WTC11 (cell line): Measurements from ENCODE around the gene MAOA. TPM values are rescaled to one million over a fixed set of nuclear protein-coding genes. Genes with fewer than 3 reads are reported as not detected.
A peak's percentile ranks its signal among the peaks of the same experiment; 100 is the strongest.

Experiments used
- ATAC-seq: fragments of 200-7000 bp; cut with Tn5 transposase; 2 replicates; pipeline ENCODE4 v1.10.0; 2021; ENCODE audit warnings: mild to moderate bottlenecking, moderate library complexity
- Bru-seq: library from RNA; stranded (reverse); fragments of 400-500 nt; gene quantifications from one replicate; lab custom pipeline; 2021; lab: Mats Ljungman, UMichigan
- CTCF ChIA-PET: fragments of 300-600 bp; sonication (Branson Sonifier 250); formaldehyde crosslinking; loops from one replicate; lab custom pipeline; 2021; ENCODE audit warnings: antibody characterized with exemption; lab: Charles Lee
- POLR2A ChIA-PET: fragments of 350-600 bp; sonication (Branson Sonifier 250); formaldehyde crosslinking; loops from one replicate; lab custom pipeline; 2021; ENCODE audit warnings: antibody characterized with exemption; lab: Charles Lee
- DNase-seq: peaks from one replicate; pipeline ENCODE4 v3.0.0; 2021; ENCODE audit warnings: low spot score
- H3K27ac Mint-ChIP-seq: 2 replicates; pipeline ENCODE4 v1.8.0; 2021; ENCODE audit warnings: mixed read lengths
- H3K27me3 Mint-ChIP-seq: 2 replicates; pipeline ENCODE4 v1.8.0; 2021; ENCODE audit warnings: low read depth, mild to moderate bottlenecking, moderate library complexity, mixed read lengths
- H3K36me3 Mint-ChIP-seq: 2 replicates; pipeline ENCODE4 v1.8.0; 2021; ENCODE audit warnings: mixed read lengths
- H3K4me1 Mint-ChIP-seq: 2 replicates; pipeline ENCODE4 v1.8.0; 2022; ENCODE audit warnings: mixed read lengths
- H3K4me3 Mint-ChIP-seq: 2 replicates; pipeline ENCODE4 v1.8.0; 2021; ENCODE audit warnings: mild to moderate bottlenecking, moderate library complexity, mixed read lengths
- H3K9me3 Mint-ChIP-seq: 2 replicates; pipeline ENCODE4 v1.8.0; 2021; ENCODE audit warnings: mixed read lengths
- ATF2 ChIP-seq: sonication (generic); formaldehyde crosslinking; IDR thresholded peaks from 2 replicates; pipeline ENCODE4 v1.8.1; 2022; ENCODE audit warnings: low read depth, missing genetic modification reagents, borderline replicate concordance
- CDX4 ChIP-seq: fragments of 250-450 bp; sonication (Bioruptor Pico); IDR thresholded peaks from 2 replicates; pipeline ENCODE4 v1.9.0; 2021; ENCODE audit warnings: moderate library complexity, mild to moderate bottlenecking, inconsistent platforms, borderline replicate concordance
- CTCF ChIP-seq: fragments of 200-600 bp; IDR thresholded peaks from 2 replicates; pipeline ENCODE4 v1.8.0; 2022; ENCODE audit warnings: antibody characterized with exemption
- GABPB1 ChIP-seq: sonication (generic); formaldehyde crosslinking; IDR thresholded peaks from 2 replicates; pipeline ENCODE4 v1.8.1; 2023; ENCODE audit warnings: mild to moderate bottlenecking, missing genetic modification reagents
- GTF2I ChIP-seq: fragments of 250-450 bp; sonication (Bioruptor Pico); conservative IDR thresholded peaks from 2 replicates; pipeline ENCODE4 v1.4.0; 2021; ENCODE audit warnings: mild to moderate bottlenecking
- HMGA2 ChIP-seq: fragments of 250-450 bp; sonication (Bioruptor Pico); IDR thresholded peaks from 2 replicates; pipeline ENCODE4 v1.4.0; 2021; ENCODE audit warnings: mild to moderate bottlenecking, moderate library complexity
- HMGXB4 ChIP-seq: sonication (generic); formaldehyde crosslinking; IDR thresholded peaks from 2 replicates; pipeline ENCODE4 v1.8.1; 2023; ENCODE audit warnings: mild to moderate bottlenecking, moderate library complexity, missing genetic modification reagents
- JUN ChIP-seq: sonication (generic); formaldehyde crosslinking; IDR thresholded peaks from 2 replicates; pipeline ENCODE4 v1.8.0; 2023; ENCODE audit warnings: mild to moderate bottlenecking, missing genetic modification reagents
- KAT7 ChIP-seq: sonication (generic); formaldehyde crosslinking; IDR thresholded peaks from 2 replicates; pipeline ENCODE4 v1.8.1; 2023; ENCODE audit warnings: missing genetic modification reagents, mild to moderate bottlenecking, borderline replicate concordance
- NR2C2 ChIP-seq: sonication (generic); formaldehyde crosslinking; IDR thresholded peaks from 2 replicates; pipeline ENCODE4 v1.8.0; 2022; ENCODE audit warnings: mild to moderate bottlenecking, missing genetic modification reagents
- PRDM15 ChIP-seq: sonication (generic); formaldehyde crosslinking; IDR thresholded peaks from 2 replicates; pipeline ENCODE4 v1.8.0; 2022; ENCODE audit warnings: missing genetic modification reagents
- PRRX2 ChIP-seq: fragments of 250-450 bp; sonication (Bioruptor Pico); IDR thresholded peaks from 2 replicates; pipeline ENCODE4 v1.8.0; 2021; ENCODE audit warnings: mild to moderate bottlenecking
- RORB ChIP-seq: fragments of 250-450 bp; sonication (Bioruptor Pico); IDR thresholded peaks from 2 replicates; pipeline ENCODE4 v1.9.0; 2021; ENCODE audit warnings: mild to moderate bottlenecking
- SOX15 ChIP-seq: fragments of 250-450 bp; sonication (Bioruptor Pico); IDR thresholded peaks from 2 replicates; pipeline ENCODE4 v1.9.0; 2021; ENCODE audit warnings: mild to moderate bottlenecking
- TEAD1 ChIP-seq: sonication (generic); formaldehyde crosslinking; IDR thresholded peaks from 2 replicates; pipeline ENCODE4 v1.8.0; 2022; ENCODE audit warnings: mild to moderate bottlenecking, missing genetic modification reagents
- USF2 ChIP-seq: sonication (generic); formaldehyde crosslinking; IDR thresholded peaks from 2 replicates; pipeline ENCODE4 v1.8.1; 2023; ENCODE audit warnings: mild to moderate bottlenecking, missing genetic modification reagents, moderate library complexity
- ZNF138 ChIP-seq: sonication (generic); formaldehyde crosslinking; conservative IDR thresholded peaks from 2 replicates; pipeline ENCODE4 v1.8.1; 2022; ENCODE audit warnings: mild to moderate bottlenecking, moderate library complexity, missing genetic modification reagents
- ZNF263 ChIP-seq: sonication (generic); formaldehyde crosslinking; IDR thresholded peaks from 2 replicates; pipeline ENCODE4 v1.8.1; 2022; ENCODE audit warnings: low read depth, mild to moderate bottlenecking, moderate library complexity, missing genetic modification reagents
- ZSCAN18 ChIP-seq: fragments of 250-450 bp; sonication (Bioruptor Pico); IDR thresholded peaks from 2 replicates; pipeline ENCODE4 v2.1.2; 2022; ENCODE audit warnings: mild to moderate bottlenecking, moderate library complexity
- long read RNA-seq, 3 experiments: library from RNA in 1 of 3; library from capped mRNA in 1 of 3; library from polyadenylated mRNA in 1 of 3; unstranded in 2 of 3; stranded (forward) in 1 of 3; transcript quantifications; one replicate each; pipeline ENCODE4 v2.0.0, GENCODE V29; 2021
- total RNA-seq: library from RNA; stranded (reverse); gene quantifications from 3 replicates; pipeline ENCODE4 v1.2.3, GENCODE V29; 2021

The MAOA gene
- total RNA-seq: 6.0 to 7.6 TPM (median 6.7 TPM) in 3 replicates
- percentile 34 among the genes with signal in this experiment for Bru-seq, nascent RNA
- long read RNA-seq, experiment 1, full-length matches to known transcripts: 27 of 31 reads
- long read RNA-seq, experiment 1, partial matches to known transcripts: 2 of 31 reads
- long read RNA-seq, experiment 1, other reads (novel, unspliced or antisense): 2 of 31 reads
- long read RNA-seq, experiment 2, full-length matches to known transcripts: 4 of 7 reads
- long read RNA-seq, experiment 2, partial matches to known transcripts: 1 of 7 reads
- long read RNA-seq, experiment 2, other reads (novel, unspliced or antisense): 2 of 7 reads
- long read RNA-seq, experiment 3, full-length matches to known transcripts: 4 of 4 reads
- long read RNA-seq, experiment 3, partial matches to known transcripts: 0 of 4 reads
- long read RNA-seq, experiment 3, other reads (novel, unspliced or antisense): 0 of 4 reads

GRCh38 chrX:43656005-43656494 is at the start of gene MAOA:
Gene MAOA, plus strand, starts transcription at chrX:43656299. Its CDS starts 43 bp downstream, at chrX:43656342.
- peak; percentile 46 for DNase-seq
- Mint-ChIP-seq H3K36me3 (no peaks in the 10 kb centered on the region), H3K4me3 (peak within 1 kb of the TSS; percentile 86), H3K4me1 (peaks cover 7% of the 10 kb centered on the region; the same call in 1 of the 2 replicates), H3K27me3 (peaks cover 15% of the 10 kb centered on the region), H3K9me3 (0 out of 2 replicates have a peak, but pooled peaks cover 4% of the 10 kb centered on the region), H3K27ac (no peak within 1 kb of the TSS)
- ChIA-PET CTCF (interaction anchor here (0.6 kb wide), 1 partner anchor 294 kb away, joined by 3 read pairs; no protein-coding TSS in a partner anchor), POLR2A (no interaction called here)
- TF ChIP-seq ATF2: no peak
- no peak for TF ChIP-seq PRDM15 (CRISPR knock-in tag)
- TF ChIP-seq ZNF138 (CRISPR knock-in tag): no peak
- TF ChIP-seq ZNF263: no peak
- TF ChIP-seq NR2C2 (CRISPR knock-in tag): no peak
- TF ChIP-seq TEAD1 (CRISPR knock-in tag): no peak
- TF ChIP-seq CDX4 (CRISPR knock-in tag): no peak
- TF ChIP-seq ZSCAN18 (CRISPR knock-in tag): no peak
- no peak for TF ChIP-seq RORB
- no peak for TF ChIP-seq GTF2I
- TF ChIP-seq HMGA2: no peak
- no peak for TF ChIP-seq USF2 (CRISPR knock-in tag)
- TF ChIP-seq, all 79 proteins: peak for 0
- ATAC-seq: 0 out of 2 replicates have a peak, but pooled peaks have one; percentile 6

- Mint-ChIP-seq H3K4me1 (peaks cover 26% of the 10 kb centered on the region), H3K36me3 (peaks cover 4% of the 10 kb centered on the region; the same call in 1 of the 2 replicates), H3K9me3 (no peaks in the 10 kb centered on the region), H3K27ac (no peak overlapping the region), H3K4me3 (no peak overlapping the region), H3K27me3 (no peaks in the 10 kb centered on the region; the same call in 1 of the 2 replicates)
- DNase-seq (no peak), ATAC-seq (no peak)
- ChIA-PET POLR2A (no interaction called here), CTCF (no interaction called here)
- no peak for TF ChIP-seq PRRX2 (CRISPR knock-in tag)
- no peak for TF ChIP-seq CTCF
- no peak for TF ChIP-seq HMGXB4 (CRISPR knock-in tag)
- no peak for TF ChIP-seq SOX15 (CRISPR knock-in tag)
- TF ChIP-seq ZNF138 (CRISPR knock-in tag): no peak
- TF ChIP-seq USF2 (CRISPR knock-in tag): no peak
- TF ChIP-seq GABPB1: no peak
- TF ChIP-seq ZNF263: no peak
- TF ChIP-seq KAT7 (CRISPR knock-in tag): no peak
- no peak for TF ChIP-seq HMGA2
- no peak for TF ChIP-seq JUN (CRISPR knock-in tag)
- no peak for TF ChIP-seq CDX4 (CRISPR knock-in tag)
Measured at GRCh38 chrX:43612400-43612799, 43.7 kb upstream of the MAOA start.
